ENCODE results near the gene TUT4. TPM values are rescaled to one million over a fixed set of nuclear protein-coding genes. Genes with fewer than 3 reads are reported as not detected.

Gene TUT4
- total and polyA plus RNA-seq, 2 experiments from 2014 or later = 37.9 to 58.0 TPM

DNA sequence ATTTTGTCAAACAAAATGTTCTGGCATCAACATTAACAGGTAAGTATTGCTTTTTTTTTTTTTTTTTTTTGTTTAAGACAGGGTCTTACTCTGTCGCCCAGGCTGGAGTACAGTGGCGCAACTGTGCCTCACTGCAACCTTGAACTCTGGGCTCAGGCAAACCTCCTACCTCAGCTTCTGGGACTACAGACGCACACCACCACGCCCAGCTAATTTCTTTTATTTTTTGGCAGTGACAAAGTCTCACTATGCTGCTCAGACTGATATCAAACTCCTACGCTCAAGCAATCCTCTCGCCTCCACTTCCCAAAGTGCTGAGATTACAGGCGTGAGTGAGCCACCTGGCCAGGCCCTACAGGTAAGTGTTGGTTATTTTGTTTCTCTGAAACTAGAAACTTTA is 2.4 kb downstream of the TUT4 start:
- H3K27ac ChIP-seq = no peak overlapping the region
- H3K9me3 ChIP-seq (ENCODE audit: low read depth) = no peaks in the 10 kb centered on the region
- H3K9me2 ChIP-seq (replicated peaks; ENCODE audit: insufficient read depth) = no peaks in the 10 kb centered on the region
- H3K4me2 ChIP-seq = peak overlapping the region; percentile 79
- TF ChIP-seq, protein P1, sequence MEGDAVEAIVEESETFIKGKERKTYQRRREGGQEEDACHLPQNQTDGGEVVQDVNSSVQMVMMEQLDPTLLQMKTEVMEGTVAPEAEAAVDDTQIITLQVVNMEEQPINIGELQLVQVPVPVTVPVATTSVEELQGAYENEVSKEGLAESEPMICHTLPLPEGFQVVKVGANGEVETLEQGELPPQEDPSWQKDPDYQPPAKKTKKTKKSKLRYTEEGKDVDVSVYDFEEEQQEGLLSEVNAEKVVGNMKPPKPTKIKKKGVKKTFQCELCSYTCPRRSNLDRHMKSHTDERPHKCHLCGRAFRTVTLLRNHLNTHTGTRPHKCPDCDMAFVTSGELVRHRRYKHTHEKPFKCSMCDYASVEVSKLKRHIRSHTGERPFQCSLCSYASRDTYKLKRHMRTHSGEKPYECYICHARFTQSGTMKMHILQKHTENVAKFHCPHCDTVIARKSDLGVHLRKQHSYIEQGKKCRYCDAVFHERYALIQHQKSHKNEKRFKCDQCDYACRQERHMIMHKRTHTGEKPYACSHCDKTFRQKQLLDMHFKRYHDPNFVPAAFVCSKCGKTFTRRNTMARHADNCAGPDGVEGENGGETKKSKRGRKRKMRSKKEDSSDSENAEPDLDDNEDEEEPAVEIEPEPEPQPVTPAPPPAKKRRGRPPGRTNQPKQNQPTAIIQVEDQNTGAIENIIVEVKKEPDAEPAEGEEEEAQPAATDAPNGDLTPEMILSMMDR (IDR thresholded peaks at IDR 0.05; ENCODE audit: poor library complexity) = no peak
- TF ChIP-seq EZH2 (IDR thresholded peaks at IDR 0.05; ENCODE audit: borderline replicate concordance) (no peak), EZH2phosphoT487 (IDR thresholded peaks at IDR 0.05; ENCODE audit: low read depth, severe bottlenecking, unreplicated experiment) (no peak)
- H3K4me1 ChIP-seq (ENCODE audit: insufficient read depth) = peaks cover 29% of the 10 kb centered on the region
- H2AFZ ChIP-seq = no peak overlapping the region
- H3K79me2 ChIP-seq = peaks cover 66% of the 10 kb centered on the region
- DNase-seq (ENCODE audit: low spot score) = no peak
- 82% methylated on average over 7 of the region's 7 CpGs for WGBS (ENCODE audit: low lambda C conversion rate, missing lambda C conversion rate)
- no peak overlapping the region for H3K4me3 ChIP-seq
- H3K27me3 ChIP-seq = no peaks in the 10 kb centered on the region
- H4K20me1 ChIP-seq (ENCODE audit: insufficient read depth, poor library complexity, severe bottlenecking) = peaks cover 41% of the 10 kb centered on the region
- H3K36me3 ChIP-seq (replicated peaks; ENCODE audit: insufficient read depth, low read depth) = no peaks in the 10 kb centered on the region

DNA sequence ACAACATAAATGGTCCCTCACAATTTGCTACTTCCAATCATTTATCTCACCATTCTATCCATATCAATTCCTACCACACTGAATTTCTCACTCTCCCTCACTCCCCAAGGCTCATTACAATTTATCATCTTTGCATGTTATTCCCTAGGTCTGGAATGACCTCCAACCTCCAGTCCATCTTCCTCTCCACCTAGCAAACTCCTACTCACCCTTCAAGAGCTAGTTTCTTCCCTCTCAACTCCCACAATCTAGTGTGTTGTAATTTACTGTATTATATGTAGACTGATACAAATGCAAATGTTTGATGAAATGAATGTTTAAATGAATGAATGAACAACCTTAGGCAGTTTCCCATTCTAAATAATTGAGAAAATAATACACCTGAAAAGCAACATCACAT is 3.6 kb downstream of the TUT4 start:
- Histone ChIP-seq H3K27ac (no peak overlapping the region), H2AFZ (no peak overlapping the region), H3K4me2 (no peak overlapping the region), H3K9me3 (ENCODE audit: low read depth) (peaks cover 1% of the 10 kb centered on the region), H3K4me3 (no peak overlapping the region), H3K4me1 (ENCODE audit: insufficient read depth) (peaks cover 18% of the 10 kb centered on the region), H4K20me1 (ENCODE audit: insufficient read depth, poor library complexity, severe bottlenecking) (peaks cover 47% of the 10 kb centered on the region), H3K27me3 (no peaks in the 10 kb centered on the region), H3K79me2 (peaks cover 77% of the 10 kb centered on the region), H3K9me2 (replicated peaks; ENCODE audit: insufficient read depth) (no peaks in the 10 kb centered on the region), H3K36me3 (replicated peaks; ENCODE audit: insufficient read depth, low read depth) (no peaks in the 10 kb centered on the region)
- no peak for DNase-seq (ENCODE audit: low spot score)
- TF ChIP-seq EZH2phosphoT487 (IDR thresholded peaks at IDR 0.05; ENCODE audit: low read depth, severe bottlenecking, unreplicated experiment) = no peak
- TF ChIP-seq, protein P1 (IDR thresholded peaks at IDR 0.05; ENCODE audit: poor library complexity) = no peak
- TF ChIP-seq EZH2 (IDR thresholded peaks at IDR 0.05; ENCODE audit: borderline replicate concordance) = no peak

DNA sequence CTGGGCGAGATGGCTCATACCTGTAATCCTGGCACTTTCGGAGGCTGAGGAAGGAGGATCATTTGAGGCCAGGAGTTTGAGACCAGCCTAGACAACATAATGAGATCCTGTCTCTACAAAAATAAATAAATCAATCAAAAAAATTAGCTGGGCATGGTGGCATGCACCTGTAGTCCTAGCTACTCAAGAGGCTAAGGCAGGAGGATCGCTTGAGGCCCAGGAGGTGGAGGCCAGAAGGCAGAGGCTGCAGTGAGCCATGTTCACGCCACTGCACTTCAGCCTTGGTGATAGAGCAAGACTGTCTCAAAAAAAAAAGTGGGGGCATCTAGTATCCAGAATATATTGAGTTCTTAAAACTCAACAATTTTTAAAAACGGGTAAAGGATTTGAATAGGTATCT is 6.0 kb downstream of the TUT4 start:
- Histone ChIP-seq H3K36me3 (replicated peaks; ENCODE audit: insufficient read depth, low read depth) (no peaks in the 10 kb centered on the region), H3K9me2 (replicated peaks; ENCODE audit: insufficient read depth) (no peaks in the 10 kb centered on the region), H2AFZ (no peak overlapping the region), H3K4me2 (no peak overlapping the region), H3K79me2 (peaks cover 100% of the 10 kb centered on the region), H3K4me1 (ENCODE audit: insufficient read depth) (peaks cover 15% of the 10 kb centered on the region), H3K4me3 (no peak overlapping the region), H3K9me3 (ENCODE audit: low read depth) (peaks cover 11% of the 10 kb centered on the region), H3K27me3 (no peaks in the 10 kb centered on the region), H4K20me1 (ENCODE audit: insufficient read depth, poor library complexity, severe bottlenecking) (peaks cover 47% of the 10 kb centered on the region), H3K27ac (no peak overlapping the region)
- TF ChIP-seq EZH2 (IDR thresholded peaks at IDR 0.05; ENCODE audit: borderline replicate concordance) = no peak
- TF ChIP-seq EZH2phosphoT487 (IDR thresholded peaks at IDR 0.05; ENCODE audit: low read depth, severe bottlenecking, unreplicated experiment) = no peak
- TF ChIP-seq, protein P1 (IDR thresholded peaks at IDR 0.05; ENCODE audit: poor library complexity) = no peak
- no peak for DNase-seq (ENCODE audit: low spot score)
- 95% methylated on average over 5 of the region's 5 CpGs for WGBS (ENCODE audit: low lambda C conversion rate, missing lambda C conversion rate)
